Midbrain (tissue), 1 donor: ENCODE data around the gene GOLGA1.
"Not testable (repeated sequence)": the region's sequence is repeated elsewhere in the genome, so short reads cannot be mapped to it uniquely, and the experiment has no call there.

Source experiments
- DNase-seq: peaks from one replicate; lab custom pipeline; 2025; lab: John Stamatoyannopoulos, UW

Gene GOLGA1

DNA sequence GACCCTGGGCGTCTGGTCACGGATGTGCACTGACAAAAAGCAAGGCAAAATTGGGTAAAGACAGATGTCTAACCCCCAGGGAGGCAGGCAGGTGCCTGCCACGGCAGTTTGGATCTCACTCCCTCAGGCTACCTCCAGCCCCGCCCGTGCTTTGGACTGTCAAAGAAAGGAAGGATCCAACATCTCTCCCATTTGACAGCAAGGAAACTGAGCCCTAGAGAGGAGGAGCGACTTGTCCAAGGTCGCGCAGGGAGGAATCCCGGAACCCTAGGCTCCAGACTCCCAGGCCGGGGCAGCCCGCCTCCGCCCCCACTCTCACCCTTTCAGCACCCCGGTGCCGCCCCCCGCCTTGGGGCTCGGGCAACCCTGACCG, 376 bp downstream of the GOLGA1 start:
- DNase-seq, result peak; percentile 63

DNA sequence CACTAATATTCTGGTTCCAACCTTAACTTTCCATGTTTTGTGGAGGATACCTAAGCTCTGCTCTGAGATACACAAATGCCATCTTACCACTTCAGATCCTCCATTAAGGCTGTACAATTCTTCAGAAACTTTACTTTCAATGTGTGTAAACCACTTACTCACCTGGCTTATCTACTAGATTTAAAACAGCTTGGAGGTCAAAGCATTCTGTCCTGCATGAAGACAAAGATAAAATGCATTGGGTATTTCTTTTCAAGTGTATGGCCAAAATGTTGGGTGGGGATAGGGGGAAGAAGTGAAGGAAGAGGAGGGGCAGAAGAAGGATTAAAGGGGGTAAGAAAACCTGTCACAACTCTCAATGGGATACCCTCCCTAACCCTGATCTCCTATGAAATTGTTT, 939 bp downstream of the GOLGA1 start:
- DNase-seq, result no peak

DNA sequence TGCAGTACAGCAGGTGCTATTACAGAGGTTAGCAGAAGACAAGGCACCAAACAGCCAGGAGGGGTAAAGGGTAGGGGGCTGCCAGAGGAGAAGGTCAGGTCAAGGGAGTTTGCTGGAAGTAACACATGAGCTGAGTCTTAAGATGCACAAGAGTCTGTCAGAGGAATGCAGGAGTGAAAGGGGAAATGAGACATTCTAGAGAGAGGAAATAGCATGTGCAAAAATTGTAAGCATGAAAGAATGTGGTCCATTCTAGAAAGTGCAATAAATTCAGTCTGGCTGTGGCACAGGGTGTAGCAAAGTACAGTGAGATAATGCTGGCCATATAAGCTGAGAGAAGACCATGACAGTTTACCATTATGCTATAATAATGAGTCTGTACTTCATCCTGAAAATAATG, 6.6 kb downstream of the GOLGA1 start:
- DNase-seq, result no peak

DNA sequence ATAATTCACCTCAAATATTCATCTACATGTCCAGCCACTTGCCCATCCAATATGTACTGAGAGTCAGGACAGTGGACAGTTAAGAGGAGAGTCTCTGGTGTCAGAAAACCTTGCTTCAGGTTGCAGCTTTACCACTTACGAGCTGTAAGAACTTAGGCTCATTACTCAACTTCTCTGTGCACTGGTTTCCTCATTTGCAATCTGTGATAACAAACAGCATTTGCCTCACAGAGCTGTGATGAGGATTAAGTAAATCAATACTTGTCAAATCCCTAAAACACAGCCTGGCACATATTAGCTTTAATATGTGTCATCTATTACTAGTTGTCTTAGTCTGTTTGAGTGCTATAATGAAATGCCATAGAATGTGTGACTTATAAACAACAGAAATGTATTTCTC, 8.6 kb downstream of the GOLGA1 start:
- no peak for DNase-seq

DNA sequence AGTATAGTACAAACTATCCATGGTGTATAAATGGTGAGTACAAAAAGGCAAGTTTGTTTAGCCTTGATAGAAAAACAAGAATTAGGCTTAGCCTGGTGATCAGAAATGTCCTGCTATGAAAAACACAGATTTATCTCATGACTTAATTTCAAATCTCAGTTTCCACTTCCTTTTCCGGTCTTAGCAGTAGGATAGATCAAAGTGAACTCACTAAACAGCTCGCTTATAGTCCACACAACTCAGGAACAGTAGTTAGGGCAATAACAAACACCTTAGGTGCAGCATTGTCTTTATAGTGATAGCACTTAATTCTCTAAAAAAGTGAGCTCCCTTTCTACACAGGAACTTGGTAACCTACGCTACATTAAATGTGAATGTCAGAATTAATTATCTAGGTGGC, 11.4 kb downstream of the GOLGA1 start:
- no peak for DNase-seq

DNA sequence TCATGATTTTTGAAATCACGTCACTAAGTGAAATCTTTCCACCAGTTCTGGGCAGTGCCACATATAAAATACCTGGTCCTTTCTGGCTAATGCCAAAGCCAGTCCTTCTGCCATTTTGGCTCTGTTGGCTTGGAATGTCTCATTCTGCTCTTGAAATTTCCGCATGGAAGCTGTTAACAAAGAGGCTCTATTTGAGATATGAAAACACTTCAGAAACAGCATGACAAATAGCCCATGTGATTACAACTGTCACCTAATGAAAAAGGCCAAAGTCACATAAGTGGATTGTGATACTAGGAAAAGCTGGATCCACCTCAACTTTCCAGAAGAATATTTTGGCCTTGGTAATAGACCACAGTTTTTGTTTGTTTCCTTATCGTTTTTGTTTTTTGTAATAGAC, 12.8 kb downstream of the GOLGA1 start:
- no peak for DNase-seq

DNA sequence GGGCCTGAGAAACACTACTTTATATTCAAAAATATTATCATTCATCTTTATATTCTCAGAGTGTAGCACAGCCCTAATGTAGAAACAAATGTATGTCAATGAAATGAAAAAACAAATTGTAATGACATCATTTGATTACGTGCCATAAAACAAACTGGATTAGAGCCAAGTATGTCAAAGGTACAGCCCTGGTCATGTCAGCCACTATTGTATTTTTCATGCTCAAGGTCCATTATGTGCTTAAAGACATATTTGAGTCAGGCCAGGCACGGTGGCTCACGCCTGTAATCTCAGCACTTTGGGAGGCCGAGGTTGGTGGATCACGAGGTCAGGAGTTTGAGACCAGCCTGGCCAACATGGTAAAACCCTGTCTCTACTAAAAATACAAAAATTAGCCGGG, 20.5 kb downstream of the GOLGA1 start:
- DNase-seq, result not testable (repeated sequence)

DNA sequence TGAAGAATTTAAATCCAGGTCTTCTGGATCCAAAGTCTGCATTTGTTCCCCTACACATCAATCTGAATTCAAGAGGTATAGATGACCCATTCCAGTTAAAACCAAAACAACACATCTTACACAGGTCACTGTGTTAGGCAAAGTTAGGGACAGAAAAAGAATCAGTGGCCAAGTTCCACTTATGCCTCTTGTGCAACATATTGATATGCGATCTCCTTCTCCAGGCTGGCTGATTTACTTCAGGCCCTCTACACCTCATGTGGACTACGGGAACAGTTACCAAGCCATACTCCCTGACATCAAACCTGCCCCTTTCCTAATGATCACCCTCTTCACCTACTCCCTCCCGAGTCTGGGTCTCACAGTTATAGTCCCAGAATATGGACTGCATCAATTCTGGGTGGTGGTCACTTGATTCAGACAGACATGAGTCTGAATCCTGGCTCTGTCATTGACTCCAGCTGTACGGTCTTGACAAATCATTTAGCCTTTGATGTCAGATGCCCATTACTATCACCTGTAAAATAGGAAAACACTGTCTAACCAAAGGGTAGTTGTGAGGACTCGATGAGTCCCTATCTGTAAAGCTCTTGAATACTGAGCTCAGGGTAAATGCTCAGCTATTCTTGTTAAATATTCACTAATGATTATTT, 26.0 kb downstream of the GOLGA1 start:
- no peak for DNase-seq

DNA sequence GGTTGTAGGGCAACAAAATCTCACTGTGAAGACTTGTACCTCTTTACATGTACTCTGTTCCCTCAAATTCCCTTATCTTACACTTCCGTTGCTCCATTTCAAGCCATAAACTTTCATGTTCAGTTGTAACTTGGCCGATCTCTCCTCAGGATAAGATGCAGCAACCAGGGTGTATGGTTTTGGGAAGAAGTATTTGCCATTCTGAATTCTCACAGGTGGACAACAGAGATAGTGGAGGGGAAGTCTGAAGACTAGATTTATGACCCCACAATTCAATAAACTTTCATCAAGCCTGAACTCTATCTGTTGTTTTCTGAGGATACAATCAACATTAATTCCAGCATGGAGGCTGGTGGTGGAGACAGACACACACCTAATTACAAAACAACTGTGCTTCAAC, 27.5 kb downstream of the GOLGA1 start:
- DNase-seq, result no peak

DNA sequence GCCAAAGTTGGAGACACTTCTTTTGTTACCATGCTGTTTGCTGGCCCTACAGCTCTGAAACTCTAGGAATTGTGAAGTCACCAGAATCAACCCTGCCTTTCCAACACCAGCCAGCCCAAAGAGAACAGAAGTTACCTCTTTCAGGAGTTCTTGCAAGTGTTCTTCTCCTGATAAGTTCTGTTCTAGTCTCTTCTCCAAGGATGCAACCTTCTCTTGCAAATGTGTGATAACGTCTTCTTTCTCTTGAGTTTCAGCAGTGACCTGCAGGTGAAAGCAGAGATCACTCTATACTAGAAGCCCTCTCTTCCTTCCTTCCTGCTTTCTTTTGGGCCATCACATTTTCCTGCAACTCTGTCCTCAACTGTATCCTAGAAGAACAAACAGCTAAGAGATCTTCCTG, 29.1 kb downstream of the GOLGA1 start:
- DNase-seq, result no peak

DNA sequence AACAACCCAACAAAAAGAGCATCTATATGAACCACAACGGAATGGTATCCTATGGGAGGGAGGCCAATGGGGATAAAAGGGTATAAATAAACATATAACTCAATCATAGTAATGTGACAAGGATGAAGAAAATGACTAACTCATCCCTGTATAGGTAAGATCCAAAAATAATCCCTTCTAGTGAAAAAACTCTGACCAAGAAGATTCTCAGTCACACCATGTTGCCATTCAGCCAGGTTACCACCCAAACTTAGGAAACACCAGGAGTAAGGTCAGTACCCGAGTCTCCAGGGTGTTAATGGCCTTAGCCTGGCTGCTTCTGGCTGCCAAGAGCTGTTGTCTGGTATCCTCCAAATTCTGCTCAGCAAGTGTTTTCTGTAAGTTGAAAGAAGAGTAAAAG, 32.8 kb downstream of the GOLGA1 start:
- DNase-seq, result no peak

DNA sequence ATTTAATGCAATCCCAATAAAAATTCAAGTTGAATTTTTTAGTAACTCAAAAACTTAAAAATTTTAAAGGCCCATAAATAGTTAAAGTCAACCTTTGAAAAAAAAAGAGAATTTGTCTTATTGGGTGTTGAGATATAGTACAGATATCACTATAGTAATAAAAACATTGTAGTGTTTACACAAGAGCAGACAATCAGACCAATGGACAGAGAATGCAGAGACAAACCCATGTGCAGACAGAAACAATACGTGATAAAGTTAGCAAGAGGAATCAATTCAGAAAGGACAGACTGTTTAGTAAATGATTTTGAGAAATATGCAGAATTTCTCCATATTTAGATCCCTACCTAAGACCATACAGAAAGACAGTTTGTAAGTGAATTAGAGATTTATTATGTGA, 33.9 kb downstream of the GOLGA1 start:
- no peak for DNase-seq

DNA sequence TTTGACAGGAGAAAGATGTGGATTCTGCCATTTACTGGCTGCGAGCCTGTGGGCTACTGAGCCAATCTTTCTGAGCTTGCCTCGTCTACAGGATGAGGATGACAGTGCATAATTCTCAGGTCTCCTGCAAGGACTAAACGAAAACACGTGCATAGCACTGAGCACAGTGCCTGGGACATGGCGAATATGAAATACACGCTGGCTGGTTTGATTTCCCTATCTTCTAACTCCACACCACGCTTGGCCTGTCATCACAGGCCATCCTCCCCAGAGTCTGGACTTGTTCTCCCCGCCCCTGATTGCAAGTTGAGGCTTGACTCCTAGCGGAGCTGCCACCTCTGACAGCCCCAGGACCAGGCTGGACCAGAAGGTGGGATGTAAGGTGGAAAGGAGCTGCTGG, 41.0 kb downstream of the GOLGA1 start:
- no peak for DNase-seq

DNA sequence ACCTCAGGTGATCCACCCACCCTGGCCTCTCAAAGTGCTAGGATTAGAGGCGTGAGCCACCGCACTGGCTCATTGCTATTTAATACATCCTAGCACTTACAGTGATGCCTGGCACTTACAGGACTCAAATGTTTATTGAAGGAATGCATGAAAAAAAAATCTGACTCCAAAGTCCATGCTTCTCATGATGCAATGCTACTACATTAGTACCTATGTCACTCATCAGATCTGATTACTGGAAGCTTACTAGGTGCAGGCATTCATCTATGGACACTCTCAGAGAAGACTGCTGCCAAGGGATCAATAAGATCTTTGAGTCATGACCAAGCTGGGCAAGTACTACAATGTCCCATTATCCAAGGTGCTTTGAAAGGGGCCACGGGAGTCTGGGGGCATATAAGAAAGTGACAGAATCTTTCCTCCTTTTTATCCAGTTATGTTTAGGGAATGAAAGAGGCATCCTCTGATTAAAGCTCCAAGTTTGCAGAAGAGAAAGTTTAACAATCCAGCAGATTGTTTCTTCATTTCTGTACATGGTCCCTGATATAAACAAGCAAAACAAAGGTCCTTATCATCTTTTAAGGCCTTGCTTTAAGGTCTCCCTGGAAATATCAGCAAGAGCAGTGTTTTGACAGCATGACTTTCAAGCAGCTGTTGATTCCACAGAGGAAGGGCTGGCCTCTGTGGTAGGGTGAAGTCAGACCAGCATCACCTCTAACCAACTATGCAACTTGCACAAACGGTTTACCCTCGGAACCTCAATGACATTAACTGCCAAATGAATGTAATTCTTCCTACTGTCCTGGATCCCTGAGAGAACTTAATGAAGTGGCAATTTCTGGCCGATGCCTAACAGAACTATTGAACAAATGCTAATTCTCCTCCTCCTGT, 43.1 kb downstream of the GOLGA1 start:
- no peak for DNase-seq

DNA sequence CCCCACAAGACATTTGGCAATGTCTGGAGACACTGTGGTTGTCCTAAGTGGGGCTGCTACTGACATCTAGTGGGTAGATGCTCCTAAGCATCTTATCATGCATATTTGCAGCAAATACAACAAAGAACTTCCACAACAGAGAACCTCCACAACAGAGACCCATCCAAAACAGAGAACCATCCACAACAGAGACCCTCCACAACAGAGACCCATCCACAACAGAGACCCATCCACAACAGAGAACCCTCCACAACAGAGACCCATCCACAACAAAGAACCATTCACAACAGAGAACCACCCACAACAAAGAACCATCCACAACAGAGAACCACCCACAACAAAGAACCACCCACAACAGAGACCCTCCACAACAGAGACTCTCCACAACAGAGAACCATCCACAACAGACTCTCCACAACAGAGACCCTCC, 46.1 kb downstream of the GOLGA1 start:
- DNase-seq, result peak; percentile 60

DNA sequence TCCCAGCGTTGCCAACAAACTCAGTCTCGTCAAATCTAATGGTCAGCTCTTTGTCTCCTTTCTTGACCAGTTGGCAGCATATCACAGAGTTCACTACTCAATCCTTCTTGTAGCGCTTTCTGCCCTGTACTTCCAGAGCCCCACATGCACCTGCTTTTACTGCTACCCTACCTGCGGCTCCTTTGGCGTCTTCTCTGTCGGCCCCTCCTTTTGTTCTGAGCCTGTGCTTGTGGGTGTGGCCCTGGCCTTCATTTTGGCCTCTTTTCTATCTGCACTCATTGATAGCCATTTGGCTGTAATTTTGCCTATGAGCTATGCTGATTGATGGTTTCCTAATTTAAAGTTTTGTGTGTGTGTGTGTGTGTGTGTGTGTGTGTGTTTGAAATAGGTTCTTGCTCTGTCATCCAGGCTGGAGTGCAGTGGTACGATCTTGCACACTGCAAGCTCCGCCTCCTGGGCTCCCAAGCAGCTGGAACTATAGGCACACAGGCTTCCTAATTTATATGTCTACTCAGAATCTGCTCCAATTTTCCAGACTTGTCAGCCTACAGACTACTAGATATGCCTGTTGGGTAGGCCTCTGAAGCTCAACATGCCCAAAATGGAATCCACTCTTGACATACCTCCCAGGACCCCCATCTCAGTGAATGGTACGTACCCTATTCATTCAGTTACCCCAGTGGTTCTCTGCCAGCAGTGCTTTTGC, 46.7 kb downstream of the GOLGA1 start:
- no peak for DNase-seq

DNA sequence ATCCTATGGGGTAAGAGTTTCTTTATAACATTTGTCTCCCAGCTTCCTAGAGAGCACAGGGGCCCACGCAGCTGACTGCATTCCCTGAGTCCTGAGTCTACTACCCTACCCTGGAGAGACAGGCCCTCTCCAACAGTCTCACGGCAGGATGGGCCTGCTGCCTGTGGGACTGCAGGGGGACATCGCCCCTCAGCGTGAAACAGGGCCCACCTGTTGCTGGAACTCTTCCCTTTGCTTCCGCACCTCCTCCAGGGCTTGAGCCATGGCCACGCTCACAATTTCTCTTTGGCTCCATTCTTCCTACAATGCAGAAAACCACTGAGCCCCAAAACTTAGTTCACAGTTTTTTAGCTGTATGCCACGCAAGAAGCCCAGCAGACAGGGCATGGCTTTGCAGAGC, 50.7 kb downstream of the GOLGA1 start:
- no peak for DNase-seq

DNA sequence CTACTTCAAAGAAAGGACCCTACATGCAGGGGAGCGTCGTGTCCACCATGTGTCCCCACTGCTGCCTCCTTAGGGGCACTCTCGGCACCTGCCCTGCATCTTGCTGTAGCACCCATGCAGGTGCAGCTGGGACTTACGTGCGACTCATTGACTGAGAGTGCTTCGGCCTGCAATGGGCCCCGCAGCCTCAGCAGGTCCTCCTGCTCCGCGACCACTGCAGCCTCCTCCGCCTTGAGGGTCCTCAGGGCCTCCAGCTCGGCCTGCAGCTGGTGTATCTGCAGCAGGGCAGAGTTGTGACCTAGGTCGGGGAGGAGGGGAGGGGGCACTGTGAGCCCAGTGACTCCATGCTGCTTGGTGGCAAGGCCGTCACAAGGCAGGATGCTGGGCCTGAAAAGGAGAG, 51.9 kb downstream of the GOLGA1 start:
- DNase-seq, result no peak

DNA sequence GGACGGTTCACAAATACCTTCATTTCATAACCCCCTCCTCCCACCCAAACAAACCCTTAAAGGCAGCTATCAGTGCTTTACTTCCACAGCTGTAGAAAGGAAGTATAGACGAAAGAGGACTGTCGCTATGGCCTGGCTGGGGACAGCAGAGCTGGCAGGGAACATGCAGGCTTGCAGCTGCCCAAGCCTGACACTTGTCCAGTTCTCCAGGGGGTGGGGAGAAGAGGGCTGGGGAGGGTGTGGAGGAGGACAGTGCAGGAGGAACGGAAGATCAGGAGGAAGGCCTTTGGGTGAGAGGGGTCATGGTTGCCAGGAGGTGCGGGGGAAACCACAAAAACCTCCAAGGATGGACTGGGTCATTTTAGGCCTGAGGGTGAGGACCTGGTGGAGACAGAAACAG, 53.1 kb downstream of the GOLGA1 start:
- DNase-seq, result no peak

DNA sequence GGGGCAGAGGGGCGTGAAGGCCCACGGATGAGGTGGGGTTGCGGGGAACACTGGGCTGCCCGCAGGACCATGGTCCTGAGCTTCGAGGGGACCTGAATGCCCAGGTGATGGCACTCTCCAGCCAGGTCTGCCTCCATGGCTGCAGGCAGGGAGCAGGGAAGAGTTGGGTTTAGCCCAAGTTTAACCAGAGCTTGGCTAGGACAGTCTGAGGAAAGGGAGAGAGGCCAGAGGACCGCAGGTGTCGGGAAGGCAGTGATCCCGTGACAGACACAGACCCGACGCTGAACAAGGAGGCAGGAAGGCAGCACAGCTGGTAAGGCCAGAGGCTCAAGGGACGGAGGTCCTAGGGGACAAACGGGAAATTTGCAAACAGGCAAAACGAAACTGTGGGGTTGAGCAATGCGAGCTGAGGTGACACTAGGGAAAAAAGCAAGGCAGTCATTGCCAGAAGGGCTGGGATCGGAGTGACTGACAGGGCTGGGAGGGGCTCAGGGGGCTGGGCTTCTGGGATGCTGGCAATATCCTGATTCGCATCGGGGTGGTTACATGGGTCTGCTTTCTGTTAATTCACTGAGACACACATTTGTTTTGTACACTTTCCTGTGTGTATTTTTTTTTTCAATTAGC, 53.9 kb downstream of the GOLGA1 start:
- DNase-seq, result no peak

DNA sequence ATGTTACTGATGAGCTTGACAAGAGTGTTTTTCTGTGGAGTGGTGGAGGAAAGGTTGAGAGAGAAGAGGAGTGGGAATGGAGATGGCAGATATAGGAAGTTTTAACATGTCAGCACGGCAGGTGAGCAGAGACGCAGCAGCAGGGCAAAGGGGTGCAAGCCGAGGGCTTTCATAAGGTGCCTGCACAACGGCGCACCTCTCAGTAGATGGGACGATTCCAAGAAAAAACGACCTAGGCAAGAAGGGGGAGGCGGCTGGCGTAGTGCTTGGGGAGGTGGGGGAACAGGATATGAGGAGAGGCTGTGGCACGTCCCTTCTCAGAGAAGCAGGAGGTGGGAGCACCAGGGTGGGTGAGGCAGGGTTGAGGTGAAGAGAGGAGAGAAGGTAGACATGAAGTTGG, 54.4 kb downstream of the GOLGA1 start:
- no peak for DNase-seq

DNA sequence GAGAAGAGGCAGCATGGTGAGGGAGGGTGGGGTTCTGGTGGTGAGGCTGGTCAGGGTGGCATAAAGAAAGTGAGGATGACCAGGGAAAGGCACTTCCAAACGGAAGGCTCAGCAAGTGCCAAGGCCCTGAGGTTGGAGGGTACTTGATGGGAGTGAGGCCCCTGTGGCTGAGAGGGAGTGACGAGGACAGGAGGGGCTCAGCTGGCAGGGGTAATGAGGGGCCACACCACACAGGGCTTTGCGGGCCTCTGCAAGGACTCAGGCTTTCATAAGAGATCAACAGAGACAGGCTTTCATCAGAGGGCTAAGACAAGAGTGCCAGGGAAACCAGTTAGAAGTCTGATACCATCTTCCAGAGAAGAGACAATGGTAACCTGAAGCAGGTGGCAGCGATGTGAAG, 55.3 kb downstream of the GOLGA1 start:
- DNase-seq, result no peak

DNA sequence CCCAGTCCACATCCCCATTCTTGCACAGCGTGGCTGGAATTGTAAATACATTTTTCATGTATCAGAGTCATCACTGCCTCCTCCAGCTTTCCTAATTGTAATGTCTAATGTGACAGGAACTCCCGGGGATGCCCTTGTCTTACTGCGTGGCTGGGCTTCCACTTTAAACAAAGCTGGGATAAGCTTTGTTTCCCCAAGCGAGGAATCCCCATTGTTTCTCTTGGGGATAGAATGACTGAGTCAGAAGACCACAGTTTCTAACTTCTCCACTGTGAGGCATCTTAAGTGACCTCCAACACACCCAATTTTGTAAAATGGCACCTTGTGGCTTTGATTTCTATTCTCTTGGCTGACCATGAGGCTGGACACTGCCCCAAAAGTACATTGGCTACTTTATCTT, 56.5 kb downstream of the GOLGA1 start:
- DNase-seq, result no peak
